Activated CD4-positive, alpha-beta T cell treated with anti-CD3 and anti-CD28 coated beads, Interleukin-2, amount 50 U/mL, for 48 hours (primary cell): Measurements from ENCODE around the gene F8.

Source experiments
- DNase-seq, 2 experiments: peaks; one replicate each; pipeline ENCODE4 v3.0.0-alpha.2; 2020

Gene F8

DNA sequence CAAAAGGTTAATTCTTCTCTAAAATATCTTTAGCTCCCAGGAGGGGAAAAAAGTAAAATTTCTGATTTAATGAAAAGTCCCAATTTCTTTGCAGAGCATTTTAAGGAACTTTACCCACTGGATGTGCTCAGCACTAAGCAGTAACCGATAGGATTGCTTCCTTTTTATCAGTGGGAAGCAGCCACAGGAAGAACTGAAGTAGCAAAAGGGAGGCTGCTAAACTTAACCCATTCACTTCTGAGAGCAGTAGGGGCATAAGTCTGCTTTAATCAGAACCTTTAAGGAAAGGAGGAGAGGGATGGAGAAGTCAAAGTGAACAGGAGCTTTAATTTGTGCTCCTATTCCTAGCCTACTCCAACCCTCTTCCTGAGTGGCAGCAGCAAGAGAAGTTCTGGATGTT is at the start of gene F8:
TSS of gene F8 (minus strand) at position 139 of the 400 bp plus-strand sequence. CDS start 171 bp downstream, outside the sequence.
- no peak for DNase-seq

DNA sequence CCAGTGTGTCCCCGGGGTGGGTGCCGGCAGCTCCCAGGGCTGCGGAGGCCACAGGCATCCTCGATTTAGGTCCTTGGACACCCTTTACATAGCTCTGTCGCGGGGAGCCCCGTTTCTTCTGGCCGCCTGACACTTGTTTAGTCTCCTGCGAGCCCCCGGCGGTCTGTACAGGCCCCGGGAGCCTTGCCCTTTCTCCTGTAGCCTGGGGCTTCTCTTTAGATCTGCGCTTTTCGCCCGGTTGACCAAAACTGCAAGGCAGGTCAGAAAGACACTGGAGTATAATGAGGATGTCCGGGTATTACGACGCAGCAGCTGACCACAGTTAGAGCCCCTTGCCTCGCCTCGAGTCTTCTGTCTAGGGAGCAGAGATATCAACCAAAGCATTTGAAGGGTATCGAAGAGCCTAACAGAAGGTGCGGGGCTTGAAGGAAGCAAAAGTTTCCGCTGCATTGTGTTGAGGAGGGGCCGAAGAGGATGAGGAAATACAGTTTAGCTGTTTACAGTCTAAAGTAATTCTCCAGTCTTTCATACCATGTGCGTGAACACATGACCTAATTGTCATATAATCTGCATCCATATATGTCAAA is 49.3 kb upstream of the F8 start:
- DNase-seq, result no peak

- peak; percentile 71 to 79 for DNase-seq
Observed at GRCh38 chrX:155070975-155071693, 48.6 kb upstream of the F8 start, which contains the start of the genes BRCC3, CMC4 and MTCP1. Gene BRCC3 (plus strand): TSS chrX:155071508. CDS start chrX:155071528, 20 bp downstream. Gene CMC4 (minus strand): TSS chrX:155071136. CDS start chrX:155064023, 7,113 bp downstream. Gene MTCP1 (minus strand): TSS chrX:155071136. CDS start chrX:155066010, 5,126 bp downstream.

DNA sequence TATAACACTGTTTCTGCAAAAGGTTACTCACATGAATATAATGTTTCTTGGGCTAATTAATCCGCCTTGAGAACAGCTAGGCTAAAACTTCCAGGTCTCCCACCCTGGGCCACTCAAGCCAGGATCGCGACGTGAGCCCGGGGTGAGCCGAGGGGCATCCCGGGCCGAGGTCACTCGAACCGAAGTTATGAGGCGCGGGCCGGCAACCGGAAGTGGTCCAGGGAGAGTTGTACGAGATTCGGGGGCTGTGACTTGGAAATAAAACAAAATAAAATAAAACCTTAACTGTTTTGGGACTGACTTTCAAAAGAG is 48.1 kb upstream of the F8 start:
- no peak for DNase-seq

DNA sequence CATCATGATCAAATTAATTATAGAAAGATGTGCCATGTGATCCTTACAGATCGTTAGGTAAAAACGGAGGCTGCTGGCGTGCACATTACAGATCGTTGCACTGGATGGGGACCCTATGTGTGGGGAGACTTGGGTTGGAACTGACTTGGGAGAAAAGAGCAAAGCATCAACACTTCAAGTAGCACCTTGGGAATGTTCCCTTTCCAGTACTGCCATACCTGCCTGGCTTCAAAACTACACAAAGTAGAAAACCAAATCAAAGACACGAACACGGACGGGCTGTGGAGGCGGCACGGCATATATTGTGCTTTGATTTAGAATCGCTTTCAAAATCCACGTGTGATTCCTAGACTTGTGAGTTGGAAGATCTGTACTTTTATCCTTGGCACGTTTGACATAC is 47.5 kb upstream of the F8 start:
- no peak for DNase-seq

GRCh38 chrX:155069414-155069813 is 46.9 kb upstream of the F8 start:
- no peak for DNase-seq

DNA sequence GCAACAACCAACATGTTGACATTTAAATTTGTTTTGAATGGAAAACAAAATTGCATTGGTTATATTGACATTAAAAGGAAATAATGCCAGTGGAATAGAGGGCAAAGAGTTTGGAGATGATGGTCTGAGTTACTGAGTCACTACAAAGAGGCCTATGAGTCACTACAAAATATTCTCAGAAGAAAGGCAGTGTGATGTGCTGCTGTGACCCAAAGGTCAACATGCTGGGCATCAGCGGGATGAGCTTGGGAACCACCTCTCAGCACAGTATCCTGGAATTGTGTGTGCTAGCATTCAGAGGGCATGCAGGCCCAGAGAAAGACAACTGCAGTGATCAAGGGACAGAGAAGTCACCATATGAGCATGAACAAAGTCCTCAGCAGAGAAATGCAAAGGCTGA is 45.6 kb upstream of the F8 start:
- DNase-seq, result no peak

GRCh38 chrX:155065035-155065734 is 42.7 kb upstream of the F8 start:
- DNase-seq, result no peak

GRCh38 chrX:155061760-155062159 is 39.2 kb upstream of the F8 start:
- DNase-seq, result no peak

DNA sequence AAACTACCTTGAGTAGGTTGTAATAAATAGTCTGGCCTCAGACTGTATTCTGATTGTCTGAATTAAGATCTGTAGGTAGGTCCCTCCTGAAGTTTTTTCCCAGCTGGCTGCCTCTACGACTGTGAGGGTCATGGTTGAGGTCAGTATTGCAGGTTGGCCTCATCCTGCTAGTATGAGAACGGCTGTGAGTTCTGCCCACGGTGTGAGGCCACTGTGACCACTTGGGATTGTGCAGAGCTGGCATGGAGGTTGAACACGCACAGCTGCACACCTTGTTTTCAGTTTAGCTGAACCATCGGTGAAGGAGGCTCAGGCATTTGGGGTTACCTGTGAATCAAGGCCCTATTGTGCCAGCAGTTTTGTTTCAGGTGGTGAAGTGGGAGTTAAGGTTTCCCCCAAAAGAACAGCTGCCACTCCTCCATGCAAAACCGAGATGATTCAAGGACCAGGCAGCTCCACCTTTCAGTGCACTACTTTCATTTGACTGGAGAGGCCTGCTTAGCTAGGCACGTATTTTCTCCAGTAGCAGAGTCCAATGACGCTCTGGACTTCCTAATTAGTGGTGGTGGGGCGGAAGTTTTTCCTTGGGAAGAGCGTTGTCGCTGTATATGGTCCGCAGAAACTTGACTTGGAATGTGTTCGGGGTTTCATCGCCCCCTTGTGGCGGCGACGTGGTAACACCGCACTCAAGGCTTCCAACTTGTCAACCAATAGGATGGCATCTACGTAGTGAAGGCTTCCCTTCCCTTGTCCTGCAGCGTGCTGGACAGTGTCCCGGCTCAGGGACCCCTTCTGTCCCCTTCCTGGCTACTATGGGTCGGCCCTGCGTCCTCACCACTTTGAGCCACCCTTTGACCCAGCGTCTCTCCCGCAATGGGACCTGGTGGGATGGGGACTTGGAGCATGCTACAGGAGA is 34.6 kb upstream of the F8 start:
- DNase-seq, result peak; percentile 42 to 53

- no peak for DNase-seq
Observed at GRCh38 chrX:155056471-155056870, 33.9 kb upstream of the F8 start.

GRCh38 chrX:155055494-155055893 is 33.0 kb upstream of the F8 start:
- no peak for DNase-seq

- DNase-seq, result no peak
Observed at GRCh38 chrX:155054255-155054654, 31.7 kb upstream of the F8 start.

- DNase-seq, result no peak
Observed at GRCh38 chrX:155053656-155054055, 31.1 kb upstream of the F8 start.

DNA sequence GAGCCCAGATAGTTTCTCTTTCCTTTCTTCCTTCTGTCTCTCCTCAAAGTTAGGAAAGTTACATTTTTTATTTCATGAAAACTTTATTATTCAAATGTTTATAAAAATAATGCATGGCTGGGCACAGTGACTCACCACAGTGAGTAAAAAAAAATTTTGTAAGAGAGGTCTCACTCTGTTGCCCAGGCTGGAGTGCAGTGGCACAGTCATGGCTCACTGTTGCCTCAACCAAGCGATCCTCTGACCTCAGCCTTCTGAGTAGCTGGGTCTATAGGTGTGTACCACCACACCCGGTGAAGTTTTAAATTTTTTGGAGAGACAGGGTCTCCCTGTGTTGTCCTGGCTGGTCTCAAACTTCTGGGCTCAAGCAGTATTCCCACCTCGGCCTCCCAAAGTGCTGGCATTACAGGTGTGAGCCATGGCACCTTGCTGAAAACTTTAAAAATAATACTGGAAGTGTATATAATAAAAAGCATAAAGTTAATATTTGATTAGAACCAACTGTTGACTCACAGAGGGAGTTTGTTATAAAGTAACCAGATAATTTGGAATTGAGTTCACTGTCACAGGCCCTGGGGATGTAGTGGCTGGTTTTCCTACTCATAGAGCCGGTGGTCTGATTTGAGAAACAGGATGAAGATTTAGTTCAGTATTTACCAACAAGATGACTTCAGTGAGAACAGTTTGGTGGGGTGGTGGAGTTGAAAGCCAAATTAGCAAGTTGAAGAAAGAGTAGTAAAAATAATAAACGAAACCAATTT is 30.4 kb upstream of the F8 start:
- DNase-seq, result no peak

- peak; percentile 30 to 47 for DNase-seq
Observed at GRCh38 chrX:155048977-155049619, 26.6 kb upstream of the F8 start.

GRCh38 chrX:155046811-155047528 is 24.4 kb upstream of the F8 start:
- no peak for DNase-seq

DNA sequence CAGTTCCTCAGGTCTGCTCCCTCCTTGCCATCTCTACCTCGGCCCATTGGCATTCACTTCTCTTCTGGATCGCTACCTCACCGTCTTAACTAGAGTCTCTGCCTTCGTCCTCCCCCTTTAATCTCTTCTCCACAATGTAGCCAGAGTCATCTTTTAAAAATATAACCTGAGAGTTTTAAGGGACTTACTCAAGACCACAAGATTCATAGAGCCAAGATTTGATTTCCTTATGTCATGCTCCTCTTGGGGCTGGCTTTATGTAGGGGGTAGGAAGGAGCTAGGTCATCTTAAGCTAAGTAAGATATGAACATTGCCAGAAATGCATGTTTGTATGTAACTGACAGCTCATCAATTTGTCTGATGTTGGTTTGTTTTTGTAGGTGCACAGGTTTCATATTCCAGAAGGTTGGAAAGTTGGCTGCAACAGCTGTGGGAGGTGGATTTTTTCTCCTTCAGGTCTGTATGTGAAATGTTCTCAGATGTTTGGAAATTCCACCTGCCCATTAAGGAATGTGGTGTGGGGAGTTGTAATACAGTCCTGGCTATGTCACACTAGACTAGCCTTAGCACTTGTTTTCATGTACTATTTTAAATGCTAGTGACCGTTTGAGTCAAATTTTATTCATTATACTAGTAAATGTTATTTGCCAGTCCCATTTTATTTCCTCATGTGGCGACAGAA is 23.7 kb upstream of the F8 start:
- no peak for DNase-seq

- DNase-seq, result no peak
Observed at GRCh38 chrX:155035688-155036087, 13.2 kb upstream of the F8 start.

- no peak for DNase-seq
Observed at GRCh38 chrX:155031657-155032056, 9.1 kb upstream of the F8 start.
